Measurements from ENCODE around the gene WDR7. TPM values are rescaled to one million over a fixed set of nuclear protein-coding genes. Genes with fewer than 3 reads are reported as not detected.
A peak's percentile ranks its signal among the peaks of the same experiment; 100 is the strongest.

Gene WDR7
- polyA plus RNA-seq, 3 donors, result 10.5 to 14.1 (median 12.5) TPM

GRCh38 chr18:56995579-56996188 lies 344.5 kb downstream of the WDR7 start:
- DNase-seq (ENCODE audit: extremely low read depth in 1 of 11, low read depth in 9 of 11, low spot score in 4 of 11), result no peak

- no peak for DNase-seq (ENCODE audit: extremely low read depth in 1 of 11, low read depth in 9 of 11, low spot score in 4 of 11)
Observed at GRCh38 chr18:56997200-56997599, 346.0 kb downstream of the WDR7 start.

GRCh38 chr18:56999823-57000222 lies 348.7 kb downstream of the WDR7 start:
- no peak for DNase-seq (ENCODE audit: extremely low read depth in 1 of 11, low read depth in 9 of 11, low spot score in 4 of 11)

GRCh38 chr18:57002627-57003026 lies 351.5 kb downstream of the WDR7 start:
- no peak for DNase-seq (ENCODE audit: extremely low read depth in 1 of 11, low read depth in 9 of 11, low spot score in 4 of 11)

GRCh38 chr18:57003342-57003741 lies 352.2 kb downstream of the WDR7 start:
- no peak for DNase-seq (ENCODE audit: extremely low read depth in 1 of 11, low read depth in 9 of 11, low spot score in 4 of 11)

- no peak for DNase-seq (ENCODE audit: extremely low read depth in 1 of 11, low read depth in 9 of 11, low spot score in 4 of 11)
Observed at GRCh38 chr18:57004366-57005121, 353.4 kb downstream of the WDR7 start.

- DNase-seq (ENCODE audit: extremely low read depth in 1 of 11, low read depth in 9 of 11, low spot score in 4 of 11), result no peak
Observed at GRCh38 chr18:57008001-57008686, 357.0 kb downstream of the WDR7 start.

GRCh38 chr18:57009844-57010243 lies 358.7 kb downstream of the WDR7 start:
- DNase-seq (ENCODE audit: extremely low read depth in 1 of 11, low read depth in 9 of 11, low spot score in 4 of 11), result no peak

GRCh38 chr18:57014772-57015413 lies 363.7 kb downstream of the WDR7 start:
- DNase-seq (ENCODE audit: extremely low read depth in 1 of 11, low read depth in 9 of 11, low spot score in 4 of 11), result peak in 4 of 11 donors; percentile 33 to 45 (median 36)

GRCh38 chr18:57015451-57015850 lies 364.3 kb downstream of the WDR7 start:
- DNase-seq (ENCODE audit: extremely low read depth in 1 of 11, low read depth in 9 of 11, low spot score in 4 of 11), result no peak

- no peak for DNase-seq (ENCODE audit: extremely low read depth in 1 of 11, low read depth in 9 of 11, low spot score in 4 of 11)
Observed at GRCh38 chr18:57018845-57019244, 367.7 kb downstream of the WDR7 start.

- no peak for DNase-seq (ENCODE audit: extremely low read depth in 1 of 11, low read depth in 9 of 11, low spot score in 4 of 11)
Observed at GRCh38 chr18:57022716-57023115, 371.6 kb downstream of the WDR7 start.

- peak in 3 of 11 donors; percentile 13 to 27 (median 23) for DNase-seq (ENCODE audit: extremely low read depth in 1 of 11, low read depth in 9 of 11, low spot score in 4 of 11)
Observed at GRCh38 chr18:57023275-57023882, 372.2 kb downstream of the WDR7 start.

- DNase-seq (ENCODE audit: extremely low read depth in 1 of 11, low read depth in 9 of 11, low spot score in 4 of 11), result no peak
Observed at GRCh38 chr18:57025540-57025939, 374.4 kb downstream of the WDR7 start.

GRCh38 chr18:57026316-57026715 lies 375.2 kb downstream of the WDR7 start:
- no peak for DNase-seq (ENCODE audit: extremely low read depth in 1 of 11, low read depth in 9 of 11, low spot score in 4 of 11)

GRCh38 chr18:57027190-57027708 lies 376.1 kb downstream of the WDR7 start:
- no peak for DNase-seq (ENCODE audit: extremely low read depth in 1 of 11, low read depth in 9 of 11, low spot score in 4 of 11)

GRCh38 chr18:57029761-57030160 lies 378.6 kb downstream of the WDR7 start:
- no peak for DNase-seq (ENCODE audit: extremely low read depth in 1 of 11, low read depth in 9 of 11, low spot score in 4 of 11)

GRCh38 chr18:57030417-57030816 lies 379.3 kb downstream of the WDR7 start:
- DNase-seq (ENCODE audit: extremely low read depth in 1 of 11, low read depth in 9 of 11, low spot score in 4 of 11), result no peak

GRCh38 chr18:57035590-57035989 lies 384.4 kb downstream of the WDR7 start:
- DNase-seq (ENCODE audit: extremely low read depth in 1 of 11, low read depth in 9 of 11, low spot score in 4 of 11), result no peak
